NCI-H2171 (cell line): ENCODE results near the gene INPP5A.
"Not testable (repeated sequence)": the region's sequence is repeated elsewhere in the genome, so short reads cannot be mapped to it uniquely, and the experiment has no call there.

ENCODE experiments used
- DNase-seq: peaks from one replicate; lab custom pipeline; 2025; lab: John Stamatoyannopoulos, UW

Gene INPP5A

GRCh38 chr10:132658546-132659205 lies 121.1 kb downstream of the INPP5A start:
- no peak for DNase-seq

GRCh38 chr10:132659206-132660091 lies 121.9 kb downstream of the INPP5A start:
- DNase-seq: no peak

- no peak for DNase-seq
These were observed 122.8 kb downstream of the INPP5A start for GRCh38 chr10:132660385-132660784.

- DNase-seq: no peak
These were observed 124.8 kb downstream of the INPP5A start for GRCh38 chr10:132662186-132662920.

- no peak for DNase-seq
These were observed 126.2 kb downstream of the INPP5A start for GRCh38 chr10:132663666-132664365.

- no peak for DNase-seq
These were observed 126.8 kb downstream of the INPP5A start for GRCh38 chr10:132664407-132664806.

- no peak for DNase-seq
These were observed 127.3 kb downstream of the INPP5A start for GRCh38 chr10:132664883-132665282.

- no peak for DNase-seq
These were observed 128.5 kb downstream of the INPP5A start for GRCh38 chr10:132665946-132666704.

GRCh38 chr10:132666705-132667341 lies 129.2 kb downstream of the INPP5A start:
- DNase-seq: no peak

- no peak for DNase-seq
These were observed 129.9 kb downstream of the INPP5A start for GRCh38 chr10:132667342-132668047.

GRCh38 chr10:132668048-132668394 lies 130.4 kb downstream of the INPP5A start:
- DNase-seq: no peak

- DNase-seq: no peak
These were observed 131.7 kb downstream of the INPP5A start for GRCh38 chr10:132669208-132669861.

GRCh38 chr10:132670546-132671227 lies 133.1 kb downstream of the INPP5A start:
- no peak for DNase-seq

- DNase-seq: no peak
These were observed 133.9 kb downstream of the INPP5A start for GRCh38 chr10:132671228-132672154.

- DNase-seq: not testable (repeated sequence)
These were observed 136.2 kb downstream of the INPP5A start for GRCh38 chr10:132673746-132674145.

- DNase-seq: no peak
These were observed 136.7 kb downstream of the INPP5A start for GRCh38 chr10:132674311-132674710.

- DNase-seq: no peak
These were observed 137.6 kb downstream of the INPP5A start for GRCh38 chr10:132675031-132675740.
